ENCODE results near the gene VWC2.

DNA sequence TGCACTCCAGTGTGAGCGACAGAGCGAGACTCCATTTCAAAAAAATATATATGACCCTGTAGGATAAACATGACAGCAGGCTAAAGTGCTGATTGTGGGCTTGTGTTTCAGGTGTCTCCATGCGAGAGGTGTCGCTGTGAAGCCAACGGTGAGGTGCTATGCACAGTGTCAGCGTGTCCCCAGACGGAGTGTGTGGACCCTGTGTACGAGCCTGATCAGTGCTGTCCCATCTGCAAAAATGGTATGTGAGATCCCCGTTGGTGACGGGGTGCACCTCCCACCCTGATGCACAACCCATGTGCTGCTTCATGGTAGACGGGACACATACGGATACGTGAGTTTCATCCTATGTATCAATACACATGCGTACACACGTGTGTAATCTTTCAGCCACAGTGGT is 29.2 kb downstream of the VWC2 start:
- TF ChIP-seq EP300 (IDR thresholded peaks at IDR 0.05; ENCODE audit: borderline replicate concordance in 1 of 2, control insufficient read depth in 1 of 2, low read depth in 2 of 2, low read length in 2 of 2) (no peak), RAD21 (IDR thresholded peaks at IDR 0.05; ENCODE audit: insufficient read depth, low read depth, low read length) (no peak), ZNF24 (IDR thresholded peaks at IDR 0.05) (no peak), KAT2A (conservative IDR thresholded peaks at IDR 0.05; ENCODE audit: control insufficient read depth, low read depth, low read length) (no peak), EGR1 (IDR thresholded peaks at IDR 0.05; ENCODE audit: borderline replicate concordance in 1 of 2, low read depth in 2 of 2, low read length in 2 of 2) (no peak)
